ENCODE results near the gene RAB10. TPM values are rescaled to one million over a fixed set of nuclear protein-coding genes. Genes with fewer than 3 reads are reported as not detected.
A peak's percentile ranks its signal among the peaks of the same experiment; 100 is the strongest.
"Not testable (repeated sequence)": the region's sequence is repeated elsewhere in the genome, so short reads cannot be mapped to it uniquely, and the experiment has no call there.

The RAB10 gene
- total RNA-seq, 3 donors from 2014 or later, result 135 to 155 (median 146) TPM

DNA sequence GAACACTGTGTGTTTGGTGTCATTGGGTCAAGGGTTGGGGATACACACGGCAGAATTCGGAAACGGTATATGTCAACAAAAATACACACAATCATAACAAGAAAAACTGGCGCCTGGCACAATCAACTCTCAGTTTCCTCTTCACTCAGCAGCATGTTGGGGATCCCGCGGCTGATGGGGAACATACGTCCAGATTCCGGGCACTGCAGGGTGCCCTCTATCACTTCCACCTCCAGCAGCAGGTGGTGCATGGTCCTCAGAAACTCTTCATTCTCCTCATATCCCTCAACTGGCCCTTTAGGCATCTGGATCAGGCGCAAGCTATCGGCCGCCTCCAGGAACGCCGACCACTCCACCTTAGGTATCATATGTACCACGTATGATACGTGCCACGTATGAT is 5.8 kb upstream of the RAB10 start:
- H3K27me3 Mint-ChIP-seq (ENCODE audit: low read depth); ATAC-seq; H3K4me3 Mint-ChIP-seq; H3K9me3 Mint-ChIP-seq; H3K36me3 Mint-ChIP-seq (ENCODE audit: insufficient read depth); H3K4me1 Mint-ChIP-seq (ENCODE audit: low read depth); DNase-seq: not testable (repeated sequence)

- not testable (repeated sequence) for ATAC-seq; H3K27me3 Mint-ChIP-seq (ENCODE audit: low read depth); H3K36me3 Mint-ChIP-seq (ENCODE audit: insufficient read depth); DNase-seq; H3K9me3 Mint-ChIP-seq
- Mint-ChIP-seq H3K4me1 (ENCODE audit: low read depth) (peaks cover 23% of the 10 kb centered on the region), H3K4me3 (peak overlapping the region; percentile 98)
These were observed 1.2 kb upstream of the RAB10 start for GRCh38 chr2:26032586-26033269.

- no peaks in the 10 kb centered on the region for H3K27me3 Mint-ChIP-seq (ENCODE audit: low read depth)
- no peak for DNase-seq
- peaks cover 3% of the 10 kb centered on the region for H3K36me3 Mint-ChIP-seq (ENCODE audit: insufficient read depth)
These were observed 540 bp upstream of the RAB10 start for GRCh38 chr2:26033270-26033817.

DNA sequence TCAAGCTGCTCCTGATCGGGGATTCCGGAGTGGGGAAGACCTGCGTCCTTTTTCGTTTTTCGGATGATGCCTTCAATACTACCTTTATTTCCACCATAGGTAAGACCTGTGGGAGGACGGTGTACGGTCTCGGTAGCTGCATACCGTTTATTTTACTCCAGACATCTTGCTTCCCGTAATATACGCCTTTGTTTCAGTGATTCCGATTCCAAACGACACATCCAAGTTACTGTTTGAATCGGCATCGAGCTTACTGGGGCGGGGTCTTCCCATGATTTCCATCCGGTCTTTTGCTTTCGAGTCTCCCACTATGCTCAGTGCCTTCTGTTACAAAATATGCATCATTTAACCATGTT is 731 bp downstream of the RAB10 start:
- DNase-seq, result no peak
- peaks cover 3% of the 10 kb centered on the region for H3K36me3 Mint-ChIP-seq (ENCODE audit: insufficient read depth)
- H3K4me3 Mint-ChIP-seq, result peak overlapping the region; percentile 98
- H3K4me1 Mint-ChIP-seq (ENCODE audit: low read depth), result peaks cover 31% of the 10 kb centered on the region
- peak; percentile 3 to 4 for ATAC-seq
- no peaks in the 10 kb centered on the region for H3K27me3 Mint-ChIP-seq (ENCODE audit: low read depth)
- H3K9me3 Mint-ChIP-seq, result no peaks in the 10 kb centered on the region

More at GRCh38 chr2:26033270-26033817, 540 bp upstream of the RAB10 start:
- Mint-ChIP-seq H3K4me1 (ENCODE audit: low read depth) (peaks cover 29% of the 10 kb centered on the region), H3K9me3 (no peaks in the 10 kb centered on the region), H3K4me3 (peak overlapping the region; percentile 98)
- peak; percentile 27 to 39 for ATAC-seq

- H3K9me3 Mint-ChIP-seq, result no peaks in the 10 kb centered on the region
- DNase-seq (no peak), ATAC-seq (no peak)
- peaks cover 33% of the 10 kb centered on the region for H3K4me1 Mint-ChIP-seq (ENCODE audit: low read depth)
- H3K36me3 Mint-ChIP-seq (ENCODE audit: insufficient read depth), result peaks cover 3% of the 10 kb centered on the region
- H3K4me3 Mint-ChIP-seq, result peak overlapping the region; percentile 98
- no peaks in the 10 kb centered on the region for H3K27me3 Mint-ChIP-seq (ENCODE audit: low read depth)
These were observed 1.3 kb downstream of the RAB10 start for GRCh38 chr2:26035090-26035743.

GRCh38 chr2:26039603-26040323 is 5.9 kb downstream of the RAB10 start:
- H3K4me1 Mint-ChIP-seq (ENCODE audit: low read depth), result peaks cover 67% of the 10 kb centered on the region
- H3K27me3 Mint-ChIP-seq (ENCODE audit: low read depth), result no peaks in the 10 kb centered on the region
- H3K9me3 Mint-ChIP-seq, result no peaks in the 10 kb centered on the region
- DNase-seq, result no peak
- ATAC-seq, result no peak
- H3K4me3 Mint-ChIP-seq, result no peak overlapping the region
- peaks cover 16% of the 10 kb centered on the region for H3K36me3 Mint-ChIP-seq (ENCODE audit: insufficient read depth)

- DNase-seq (no peak), ATAC-seq (no peak)
- no peaks in the 10 kb centered on the region for H3K9me3 Mint-ChIP-seq
- peaks cover 20% of the 10 kb centered on the region for H3K36me3 Mint-ChIP-seq (ENCODE audit: insufficient read depth)
- no peak overlapping the region for H3K4me3 Mint-ChIP-seq
- no peaks in the 10 kb centered on the region for H3K27me3 Mint-ChIP-seq (ENCODE audit: low read depth)
- peaks cover 58% of the 10 kb centered on the region for H3K4me1 Mint-ChIP-seq (ENCODE audit: low read depth)
These were observed 9.2 kb downstream of the RAB10 start for GRCh38 chr2:26043109-26043508.

GRCh38 chr2:26043862-26044696 is 10.2 kb downstream of the RAB10 start:
- H3K4me3 Mint-ChIP-seq, result peak overlapping the region; percentile 16

GRCh38 chr2:26048791-26049190 is 14.9 kb downstream of the RAB10 start:
- Mint-ChIP-seq H3K4me3 (no peak overlapping the region), H3K4me1 (ENCODE audit: low read depth) (peaks cover 70% of the 10 kb centered on the region), H3K27me3 (ENCODE audit: low read depth) (no peaks in the 10 kb centered on the region), H3K36me3 (ENCODE audit: insufficient read depth) (peaks cover 16% of the 10 kb centered on the region), H3K9me3 (no peaks in the 10 kb centered on the region)
- DNase-seq (no peak), ATAC-seq (no peak)

More at GRCh38 chr2:26043862-26044696, 10.2 kb downstream of the RAB10 start:
- peak; percentile 48 to 55 for ATAC-seq
- Mint-ChIP-seq H3K27me3 (ENCODE audit: low read depth) (no peaks in the 10 kb centered on the region), H3K9me3 (no peaks in the 10 kb centered on the region), H3K36me3 (ENCODE audit: insufficient read depth) (peaks cover 27% of the 10 kb centered on the region), H3K4me1 (ENCODE audit: low read depth) (peaks cover 64% of the 10 kb centered on the region)
- no peak for DNase-seq

DNA sequence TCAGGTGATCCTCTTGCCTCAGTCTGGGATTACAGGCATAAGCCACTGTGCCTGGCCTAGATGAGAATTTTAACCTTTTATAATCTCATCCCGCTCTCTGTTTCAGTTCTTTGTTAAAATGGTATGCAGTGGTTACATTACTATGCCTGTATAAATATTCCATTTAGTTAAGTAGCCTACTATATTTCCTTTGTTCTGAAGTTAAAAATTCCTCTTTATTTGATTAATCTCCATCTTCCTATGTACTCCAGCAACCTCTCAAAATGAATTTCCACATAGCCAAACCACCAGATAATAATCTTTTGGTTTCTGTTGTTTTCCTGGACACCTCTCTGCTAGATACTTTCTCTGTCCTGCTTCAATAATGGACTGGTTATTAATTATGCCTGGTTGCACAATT is 15.8 kb downstream of the RAB10 start:
- peaks cover 14% of the 10 kb centered on the region for H3K36me3 Mint-ChIP-seq (ENCODE audit: insufficient read depth)
- no peak overlapping the region for H3K4me3 Mint-ChIP-seq
- no peak for ATAC-seq
- H3K4me1 Mint-ChIP-seq (ENCODE audit: low read depth), result peaks cover 66% of the 10 kb centered on the region
- no peak for DNase-seq
- no peaks in the 10 kb centered on the region for H3K9me3 Mint-ChIP-seq
- H3K27me3 Mint-ChIP-seq (ENCODE audit: low read depth), result no peaks in the 10 kb centered on the region

GRCh38 chr2:26052740-26053139 is 18.9 kb downstream of the RAB10 start:
- peaks cover 70% of the 10 kb centered on the region for H3K4me1 Mint-ChIP-seq (ENCODE audit: low read depth)
- no peaks in the 10 kb centered on the region for H3K27me3 Mint-ChIP-seq (ENCODE audit: low read depth)
- H3K36me3 Mint-ChIP-seq (ENCODE audit: insufficient read depth), result peaks cover 7% of the 10 kb centered on the region
- DNase-seq, result no peak
- H3K4me3 Mint-ChIP-seq, result no peak overlapping the region
- ATAC-seq, result no peak
- H3K9me3 Mint-ChIP-seq, result no peaks in the 10 kb centered on the region

GRCh38 chr2:26054598-26055348 is 20.9 kb downstream of the RAB10 start:
- peaks cover 1% of the 10 kb centered on the region for H3K36me3 Mint-ChIP-seq (ENCODE audit: insufficient read depth)
- peaks cover 66% of the 10 kb centered on the region for H3K4me1 Mint-ChIP-seq (ENCODE audit: low read depth)
- no peak for DNase-seq
- no peaks in the 10 kb centered on the region for H3K27me3 Mint-ChIP-seq (ENCODE audit: low read depth)
- no peaks in the 10 kb centered on the region for H3K9me3 Mint-ChIP-seq
- H3K4me3 Mint-ChIP-seq, result no peak overlapping the region
- peak in 1 of 2 donors; percentile 65 for ATAC-seq

GRCh38 chr2:26058390-26058789 is 24.5 kb downstream of the RAB10 start:
- Mint-ChIP-seq H3K4me3 (no peak overlapping the region), H3K4me1 (ENCODE audit: low read depth) (peaks cover 43% of the 10 kb centered on the region), H3K36me3 (ENCODE audit: insufficient read depth) (peaks cover 7% of the 10 kb centered on the region), H3K9me3 (no peaks in the 10 kb centered on the region), H3K27me3 (ENCODE audit: low read depth) (no peaks in the 10 kb centered on the region)
- DNase-seq (no peak), ATAC-seq (no peak)
